Bronchial epithelial cell (primary cell): Measurements from ENCODE around the gene ADCY9. TPM values are rescaled to one million over a fixed set of nuclear protein-coding genes. Genes with fewer than 3 reads are reported as not detected.
"Not testable (repeated sequence)": the region's sequence is repeated elsewhere in the genome, so short reads cannot be mapped to it uniquely, and the experiment has no call there.

Source experiments
- DNase-seq: peaks from one replicate; pipeline ENCODE4 v3.0.0-alpha.2; 2010; ENCODE audit warnings: low read depth
- FAIRE-seq: peaks from 2 replicates; lab custom pipeline; 2011; peaks lifted over from hg19 to GRCh38; lab: Jason Lieb, UNC
- H3K27me3 ChIP-seq: 2 replicates; pipeline ENCODE4 v1.5.1; 2011; ENCODE audit warnings: low read length; ENCODE audit not compliant: control insufficient read depth, insufficient read depth
- H3K36me3 ChIP-seq: 2 replicates; pipeline ENCODE4 v1.5.1; 2011; ENCODE audit warnings: low read length; ENCODE audit not compliant: control insufficient read depth, insufficient read depth
- H3K4me3 ChIP-seq: 2 replicates; pipeline ENCODE4 v1.5.1; 2011; ENCODE audit warnings: mild to moderate bottlenecking, low read depth, low read length, control low read depth
- total RNA-seq: library from RNA; depleted of rRNA; stranded (reverse); fragments of >200 nt; gene quantifications from 2 replicates; pipeline ENCODE4 v1.2.1, GENCODE V29; 2014
- TF ChIP-seq, protein P1 (sequence below): IDR thresholded peaks from 2 replicates; pipeline ENCODE4 v1.5.1; 2011; ENCODE audit warnings: mild to moderate bottlenecking, moderate library complexity, low read length, control low read depth, inconsistent platforms; ENCODE audit not compliant: insufficient read depth, severe bottlenecking

ADCY9 gene
- total RNA-seq, result 11.3 and 16.6 TPM in 2 replicates

DNA sequence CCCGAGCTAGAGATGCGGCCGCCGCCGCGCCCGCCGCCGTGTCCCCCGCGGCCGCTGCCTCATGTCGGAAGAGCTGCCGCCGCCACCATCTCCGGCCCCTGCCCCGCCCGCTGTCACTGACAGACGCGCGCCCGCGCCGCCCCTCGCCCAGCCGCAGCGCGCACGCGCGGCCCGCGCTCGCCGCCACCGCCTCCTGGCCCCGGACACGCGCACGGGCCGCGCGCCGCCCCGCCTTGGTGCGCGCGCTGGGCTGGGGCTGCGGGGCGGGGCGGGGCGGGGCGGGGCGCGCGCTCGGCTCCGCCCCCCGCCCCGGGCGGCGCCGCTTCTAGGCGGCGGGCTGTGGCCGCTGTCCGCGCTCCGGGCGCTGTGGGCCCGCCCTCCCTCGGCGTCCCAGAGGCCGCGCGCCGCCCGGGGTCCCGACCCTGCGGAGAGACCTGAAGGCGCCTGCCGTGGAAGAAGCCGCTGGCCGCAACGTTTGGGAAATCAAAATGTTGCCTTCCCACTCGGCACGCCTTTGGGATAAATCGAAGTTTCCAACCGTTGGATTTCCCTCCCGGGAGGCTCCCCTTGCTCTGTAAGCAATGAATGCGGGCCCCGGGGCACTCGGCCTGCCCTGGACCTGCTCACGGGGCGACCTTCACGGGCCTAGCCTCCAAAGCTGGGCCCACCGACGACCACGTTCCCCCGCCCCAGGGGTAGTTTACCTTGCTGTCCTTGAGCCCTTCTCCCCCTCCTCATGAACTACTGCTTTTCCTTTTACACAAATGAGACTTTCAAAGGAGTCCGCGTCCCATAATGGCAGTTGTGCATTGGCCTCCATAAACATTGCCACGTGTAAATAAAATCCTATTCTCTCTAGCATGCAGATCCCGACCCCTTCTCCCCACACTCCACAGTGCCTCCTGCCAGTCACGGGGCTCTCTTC is at the start of gene ADCY9:
Gene ADCY9, minus strand, starts transcription at position 118 of the 925 bp plus-strand sequence. CDS start 1,000 bp downstream, outside the sequence.
- FAIRE-seq, result no peak

DNA sequence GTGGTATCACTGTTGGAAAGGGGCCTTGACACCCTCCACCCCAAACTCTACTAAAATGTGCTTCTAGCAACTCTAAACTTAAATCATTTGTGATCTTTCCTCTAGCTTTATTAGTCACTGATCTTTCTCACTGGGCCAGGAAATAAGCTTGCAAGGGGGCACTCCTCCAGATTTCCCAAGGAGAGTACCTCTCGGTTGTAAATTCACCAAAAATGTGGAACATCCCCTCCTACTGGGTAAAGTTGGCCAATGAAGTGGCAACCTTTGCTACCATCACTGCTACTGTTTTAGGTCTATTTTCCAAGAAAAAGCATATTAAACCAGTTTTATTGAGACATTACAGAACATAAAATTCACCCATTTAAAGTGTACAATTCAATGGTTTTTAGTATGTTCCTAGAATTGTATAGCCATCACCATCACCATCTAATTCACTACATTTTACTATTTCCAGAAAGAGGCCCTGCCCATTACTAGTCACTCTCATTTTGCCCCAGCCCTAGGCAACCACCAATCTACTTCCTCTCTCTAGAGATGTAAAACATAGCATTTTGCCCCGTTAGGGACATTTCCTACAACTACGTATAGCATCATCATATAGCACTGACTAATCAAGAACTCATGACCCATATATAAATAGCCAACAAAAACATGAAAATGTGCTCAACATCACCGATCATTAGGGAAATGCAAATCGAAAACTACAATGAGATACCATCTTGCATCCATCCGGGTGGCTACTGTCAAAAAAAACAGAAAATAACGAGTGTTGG is 44.6 kb upstream of the ADCY9 start:
- no peak overlapping the region for H3K4me3 ChIP-seq
- H3K36me3 ChIP-seq, result no peaks in the 10 kb centered on the region
- FAIRE-seq (no peak), DNase-seq (no peak)
- H3K27me3 ChIP-seq, result no peaks in the 10 kb centered on the region
- TF ChIP-seq, protein P1, sequence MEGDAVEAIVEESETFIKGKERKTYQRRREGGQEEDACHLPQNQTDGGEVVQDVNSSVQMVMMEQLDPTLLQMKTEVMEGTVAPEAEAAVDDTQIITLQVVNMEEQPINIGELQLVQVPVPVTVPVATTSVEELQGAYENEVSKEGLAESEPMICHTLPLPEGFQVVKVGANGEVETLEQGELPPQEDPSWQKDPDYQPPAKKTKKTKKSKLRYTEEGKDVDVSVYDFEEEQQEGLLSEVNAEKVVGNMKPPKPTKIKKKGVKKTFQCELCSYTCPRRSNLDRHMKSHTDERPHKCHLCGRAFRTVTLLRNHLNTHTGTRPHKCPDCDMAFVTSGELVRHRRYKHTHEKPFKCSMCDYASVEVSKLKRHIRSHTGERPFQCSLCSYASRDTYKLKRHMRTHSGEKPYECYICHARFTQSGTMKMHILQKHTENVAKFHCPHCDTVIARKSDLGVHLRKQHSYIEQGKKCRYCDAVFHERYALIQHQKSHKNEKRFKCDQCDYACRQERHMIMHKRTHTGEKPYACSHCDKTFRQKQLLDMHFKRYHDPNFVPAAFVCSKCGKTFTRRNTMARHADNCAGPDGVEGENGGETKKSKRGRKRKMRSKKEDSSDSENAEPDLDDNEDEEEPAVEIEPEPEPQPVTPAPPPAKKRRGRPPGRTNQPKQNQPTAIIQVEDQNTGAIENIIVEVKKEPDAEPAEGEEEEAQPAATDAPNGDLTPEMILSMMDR, result no peak

More for the DNA sequence above, at the start of gene ADCY9:
- H3K27me3 ChIP-seq, result no peaks in the 10 kb centered on the region
- DNase-seq, result no peak
- H3K4me3 ChIP-seq, result peak within 1 kb of the TSS; percentile 53
- H3K36me3 ChIP-seq, result peaks cover 2% of the 10 kb centered on the region
- TF ChIP-seq, protein P1, result no peak

DNA sequence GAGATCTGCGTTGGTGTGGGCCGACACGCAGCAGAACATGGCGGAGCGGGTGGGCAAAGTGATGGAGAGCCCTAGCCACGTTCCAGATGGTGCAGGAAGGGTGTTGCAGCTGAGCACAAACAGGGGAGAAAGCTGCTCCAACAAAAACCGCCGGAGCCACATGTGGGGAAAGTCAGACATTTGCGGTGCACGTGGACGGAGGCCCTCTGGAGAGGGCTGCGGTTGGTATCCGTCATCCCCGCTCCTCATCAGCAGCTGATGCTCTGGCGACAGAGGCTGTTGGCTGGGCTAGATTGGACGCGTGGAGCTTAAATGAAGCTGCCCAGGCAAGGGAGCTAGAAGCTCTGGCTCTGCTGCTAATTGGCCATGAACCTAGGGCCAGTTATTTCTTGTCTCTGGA is 43.5 kb upstream of the ADCY9 start:
- TF ChIP-seq, protein P1, result no peak
- H3K36me3 ChIP-seq, result no peaks in the 10 kb centered on the region
- H3K4me3 ChIP-seq, result no peak overlapping the region
- FAIRE-seq (no peak), DNase-seq (no peak)
- no peaks in the 10 kb centered on the region for H3K27me3 ChIP-seq

DNA sequence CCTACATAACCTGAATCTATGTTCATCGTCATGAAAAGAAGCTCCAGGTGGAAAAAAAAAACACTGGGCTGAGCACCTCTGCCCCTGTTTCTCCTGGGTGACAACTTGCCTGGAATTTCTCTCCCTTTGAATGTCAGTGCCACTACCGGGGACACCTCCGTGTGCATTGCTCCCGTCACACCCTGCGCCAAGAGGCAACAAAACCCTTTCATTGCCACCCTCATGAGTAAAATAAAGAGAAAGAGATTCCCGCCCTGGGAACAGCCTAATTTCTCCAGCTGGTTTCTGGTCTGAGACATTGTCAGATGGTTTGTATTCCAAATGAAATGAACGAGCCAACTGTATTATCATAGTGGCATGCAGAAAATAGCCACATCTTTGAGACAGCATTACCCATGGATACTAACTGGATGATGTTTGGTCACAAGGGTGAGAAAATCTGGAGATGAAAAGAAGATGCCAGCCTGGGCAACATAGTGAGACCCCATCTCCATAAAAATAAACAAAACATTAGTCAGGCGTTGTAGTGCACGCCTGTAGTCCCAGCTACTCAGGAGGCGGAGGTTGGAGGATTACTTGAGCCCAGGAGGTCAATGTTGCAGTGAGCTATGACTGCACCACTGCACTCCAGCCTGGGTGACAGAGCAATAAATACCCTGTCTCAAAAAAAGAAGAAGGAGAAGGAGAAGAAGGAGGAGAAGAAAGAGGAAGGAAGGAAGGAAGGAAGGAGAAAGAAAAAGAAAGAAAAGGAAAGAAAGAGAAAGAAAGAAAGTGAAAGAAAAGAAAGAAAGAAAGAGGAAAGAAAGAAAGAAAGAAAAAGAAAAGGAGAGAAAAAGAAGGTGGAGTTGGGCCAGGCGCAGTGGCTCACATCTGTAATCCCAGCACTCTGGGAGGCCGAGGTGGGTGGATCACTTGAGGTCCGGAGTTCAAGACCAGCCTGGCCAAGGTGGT is 42.2 kb upstream of the ADCY9 start:
- H3K36me3 ChIP-seq, result no peaks in the 10 kb centered on the region
- no peak overlapping the region for H3K4me3 ChIP-seq
- FAIRE-seq (no peak), DNase-seq (no peak)
- no peaks in the 10 kb centered on the region for H3K27me3 ChIP-seq
- TF ChIP-seq, protein P1, result no peak

DNA sequence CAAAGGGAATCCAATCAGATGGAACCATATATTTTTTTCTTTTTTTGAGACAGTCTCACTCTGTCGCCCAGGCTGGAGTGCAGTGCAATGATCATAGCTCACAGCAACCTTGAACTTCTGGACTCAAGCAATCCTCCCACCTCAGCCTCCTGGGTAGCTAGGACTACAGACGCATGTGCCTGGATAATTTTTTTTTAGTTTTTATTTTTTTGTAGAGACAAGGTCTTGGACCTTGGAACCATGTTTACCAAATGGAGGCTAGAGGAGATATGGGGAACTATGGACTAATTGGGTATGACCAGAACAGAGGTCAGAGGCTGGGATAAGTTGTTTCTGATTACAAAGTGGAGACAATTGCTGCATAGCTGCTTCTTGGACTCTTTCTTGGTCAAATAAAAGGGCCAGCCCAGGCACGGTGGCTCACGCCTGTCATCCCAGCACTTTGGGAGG is 41.2 kb upstream of the ADCY9 start:
- no peaks in the 10 kb centered on the region for H3K36me3 ChIP-seq
- DNase-seq, result no peak
- TF ChIP-seq, protein P1, result no peak
- H3K4me3 ChIP-seq, result no peak overlapping the region
- no peak for FAIRE-seq
- no peaks in the 10 kb centered on the region for H3K27me3 ChIP-seq

DNA sequence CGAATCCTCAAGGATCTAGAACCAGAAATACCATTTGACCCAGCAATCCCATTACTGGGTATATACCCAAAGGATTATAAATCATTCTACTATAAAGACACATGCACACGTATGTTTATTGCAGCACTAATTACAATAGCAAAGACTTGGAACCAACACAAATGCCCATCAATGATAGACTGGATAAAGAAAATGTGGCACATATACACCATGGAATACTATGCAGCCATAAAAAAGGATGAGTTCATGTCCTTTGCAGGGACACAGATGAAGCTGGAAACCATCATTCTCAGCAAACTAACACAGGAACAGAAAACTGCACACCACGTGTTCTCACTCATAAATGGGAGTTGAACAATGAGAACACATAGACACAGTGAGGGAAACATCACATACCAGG is 40.3 kb upstream of the ADCY9 start:
- DNase-seq, H3K27me3 ChIP-seq, FAIRE-seq, H3K4me3 ChIP-seq, H3K36me3 ChIP-seq: not testable (repeated sequence)

DNA sequence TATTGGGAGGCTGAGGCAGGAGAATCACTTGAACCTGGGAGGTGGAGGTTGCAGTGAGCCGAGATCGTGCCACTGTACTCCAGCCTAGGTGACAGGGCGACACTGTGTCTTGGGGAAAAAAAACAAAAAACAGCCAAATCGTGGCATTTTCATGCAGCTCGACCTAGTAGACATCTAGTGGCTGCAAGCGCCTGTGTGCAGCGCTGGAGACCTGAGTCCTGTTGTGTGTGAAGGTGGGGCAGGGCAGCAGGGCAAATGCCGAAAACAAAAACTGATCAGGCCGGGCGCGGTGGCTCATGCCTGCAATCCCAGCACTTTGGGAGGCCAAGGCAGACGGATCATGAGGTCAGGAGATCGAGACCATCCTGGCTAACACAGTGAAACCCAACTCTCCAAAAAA is 37.1 kb upstream of the ADCY9 start:
- not testable (repeated sequence) for DNase-seq, H3K4me3 ChIP-seq, FAIRE-seq, H3K27me3 ChIP-seq, H3K36me3 ChIP-seq
